ENCODE results near the gene ABCB7.
"Not testable (repeated sequence)": the region's sequence is repeated elsewhere in the genome, so short reads cannot be mapped to it uniquely, and the experiment has no call there.

ABCB7 gene

GRCh38 chrX:75096331-75096730 is 59.8 kb downstream of the ABCB7 start:
- DNase-seq (ENCODE audit: low read depth), result no peak

GRCh38 chrX:75086731-75087195 is 69.3 kb downstream of the ABCB7 start:
- DNase-seq (ENCODE audit: low read depth), result no peak

- DNase-seq (ENCODE audit: low read depth), result no peak
Observed at GRCh38 chrX:75084757-75085156, 71.3 kb downstream of the ABCB7 start.

- no peak for DNase-seq (ENCODE audit: low read depth)
Observed at GRCh38 chrX:75076429-75076828, 79.7 kb downstream of the ABCB7 start.

GRCh38 chrX:75074475-75074874 is 81.6 kb downstream of the ABCB7 start:
- no peak for DNase-seq (ENCODE audit: low read depth)

GRCh38 chrX:75071334-75071733 is 84.7 kb downstream of the ABCB7 start:
- DNase-seq (ENCODE audit: low read depth), result no peak

- DNase-seq (ENCODE audit: low read depth), result no peak
Observed at GRCh38 chrX:75067931-75068330, 88.2 kb downstream of the ABCB7 start.

GRCh38 chrX:75061701-75062100 is 94.4 kb downstream of the ABCB7 start:
- no peak for DNase-seq (ENCODE audit: low read depth)

- DNase-seq (ENCODE audit: low read depth), result no peak
Observed at GRCh38 chrX:75051047-75051446, 105.0 kb downstream of the ABCB7 start.

GRCh38 chrX:75045369-75045768 is 110.7 kb downstream of the ABCB7 start:
- no peak for DNase-seq (ENCODE audit: low read depth)

GRCh38 chrX:75044142-75044541 is 111.9 kb downstream of the ABCB7 start:
- DNase-seq (ENCODE audit: low read depth), result not testable (repeated sequence)

GRCh38 chrX:75038925-75039324 is 117.2 kb downstream of the ABCB7 start:
- no peak for DNase-seq (ENCODE audit: low read depth)
